OCI-LY3 (cell line): ENCODE data around the gene KRTAP29-1.

ENCODE experiments used
- H2AFZ ChIP-seq: fragments of 200-600, 300-600 bp; shearing (Covaris generic); 2 replicates; pipeline ENCODE4 v1.6.0; 2014; ENCODE audit warnings: antibody characterized with exemption, low read depth, low read length
- H3K27ac ChIP-seq: fragments of 200-600, 300-600 bp; sonication (generic); 2 replicates; pipeline ENCODE4 v1.5.1; 2014; ENCODE audit warnings: mild to moderate bottlenecking, low read length, moderate library complexity, mixed read lengths
- H3K27me3 ChIP-seq: fragments of 200-600, 300-600 bp; sonication (generic); 2 replicates; pipeline ENCODE4 v1.6.1; 2014; ENCODE audit warnings: low read depth, low read length, mixed read lengths
- H3K36me3 ChIP-seq: fragments of 200-600, 300-600 bp; sonication (generic); replicated peaks from 2 replicates; pipeline ENCODE3; 2014; ENCODE audit warnings: low read depth, low read length, mixed read lengths
- H3K4me1 ChIP-seq: fragments of 300-600, 200-600 bp; sonication (generic); 2 replicates; pipeline ENCODE4 v1.6.1; 2014; ENCODE audit warnings: low read length, mixed read lengths
- H3K4me2 ChIP-seq: fragments of 200-600, 300-600 bp; sonication (generic); 2 replicates; pipeline ENCODE4 v1.6.1; 2014; ENCODE audit warnings: low read length, mixed read lengths
- H3K4me3 ChIP-seq: fragments of 300-600, 200-600 bp; sonication (generic); 2 replicates; pipeline ENCODE4 v1.5.1; 2014; ENCODE audit warnings: antibody characterized with exemption, mild to moderate bottlenecking, low read length, moderate library complexity
- H3K79me2 ChIP-seq: fragments of 300-600, 200-600 bp; shearing (Covaris generic); 2 replicates; pipeline ENCODE4 v1.6.1; 2014; ENCODE audit warnings: mild to moderate bottlenecking, low read length, mixed read lengths
- H3K9ac ChIP-seq: fragments of 300-600, 200-600 bp; shearing (Covaris generic); 2 replicates; pipeline ENCODE4 v1.6.0; 2014; ENCODE audit warnings: mild to moderate bottlenecking, low read length, moderate library complexity
- H3K9me3 ChIP-seq: fragments of 200-600, 300-600 bp; shearing (Covaris generic); 2 replicates; pipeline ENCODE4 v1.6.1; 2014; ENCODE audit warnings: low read length, mixed read lengths; ENCODE audit not compliant: insufficient read depth
- H4K20me1 ChIP-seq: fragments of 200-600, 300-600 bp; sonication (generic); 2 replicates; pipeline ENCODE4 v1.6.1; 2016; ENCODE audit warnings: low read length, mixed read lengths; ENCODE audit not compliant: insufficient read depth
- CTCF ChIP-seq: fragments of 200-600, 300-600 bp; sonication (generic); IDR thresholded peaks from 2 replicates; pipeline ENCODE4 v1.5.1; 2014; ENCODE audit warnings: antibody characterized with exemption, low read length, low read depth
- EZH2phosphoT487 ChIP-seq: fragments of 200-600 bp; shearing (Covaris generic); IDR thresholded peaks from 2 replicates; pipeline ENCODE4 v1.6.1; 2018; ENCODE audit warnings: antibody characterized with exemption, mixed run types, low read depth

Gene KRTAP29-1

GRCh38 chr17:41339571-41340172 lies 37.0 kb upstream of the KRTAP29-1 start:
- Histone ChIP-seq H3K79me2 (no peaks in the 10 kb centered on the region), H4K20me1 (no peaks in the 10 kb centered on the region), H3K4me2 (peak overlapping the region; percentile 50), H3K27me3 (no peaks in the 10 kb centered on the region), H2AFZ (no peak overlapping the region), H3K9ac (no peak overlapping the region), H3K4me1 (peaks cover 40% of the 10 kb centered on the region), H3K36me3 (no peaks in the 10 kb centered on the region), H3K27ac (peak overlapping the region; percentile 14; the same call in 1 of the 2 replicates), H3K9me3 (peaks cover 4% of the 10 kb centered on the region), H3K4me3 (no peak overlapping the region)
- no peak for TF ChIP-seq EZH2phosphoT487

- Histone ChIP-seq H3K27me3 (no peaks in the 10 kb centered on the region), H3K4me2 (peak overlapping the region; percentile 31)
Observed at GRCh38 chr17:41338961-41339485, 36.4 kb upstream of the KRTAP29-1 start.

GRCh38 chr17:41335747-41336146 lies 33.1 kb upstream of the KRTAP29-1 start:
- H3K9ac ChIP-seq: no peak overlapping the region
- H3K9me3 ChIP-seq: no peaks in the 10 kb centered on the region
- H3K27me3 ChIP-seq: no peaks in the 10 kb centered on the region
- H2AFZ ChIP-seq: no peak overlapping the region
- peaks cover 48% of the 10 kb centered on the region for H3K4me1 ChIP-seq
- TF ChIP-seq CTCF (no peak), EZH2phosphoT487 (no peak)
- H4K20me1 ChIP-seq: no peaks in the 10 kb centered on the region
- no peak overlapping the region for H3K4me3 ChIP-seq
- H3K4me2 ChIP-seq: no peak overlapping the region
- H3K27ac ChIP-seq: no peak overlapping the region
- H3K79me2 ChIP-seq: no peaks in the 10 kb centered on the region
- no peaks in the 10 kb centered on the region for H3K36me3 ChIP-seq

More at GRCh38 chr17:41338961-41339485, 36.4 kb upstream of the KRTAP29-1 start:
- H2AFZ ChIP-seq: peak overlapping the region; percentile 29; the same call in 1 of the 2 replicates
- no peaks in the 10 kb centered on the region for H3K79me2 ChIP-seq
- peak overlapping the region; percentile 9; the same call in 1 of the 2 replicates for H3K27ac ChIP-seq
- H3K9ac ChIP-seq: no peak overlapping the region
- H3K36me3 ChIP-seq: no peaks in the 10 kb centered on the region
- peaks cover 4% of the 10 kb centered on the region for H3K9me3 ChIP-seq
- H3K4me1 ChIP-seq: peaks cover 46% of the 10 kb centered on the region
- no peaks in the 10 kb centered on the region for H4K20me1 ChIP-seq
- no peak for TF ChIP-seq CTCF
- no peak for TF ChIP-seq EZH2phosphoT487
- H3K4me3 ChIP-seq: no peak overlapping the region

DNA sequence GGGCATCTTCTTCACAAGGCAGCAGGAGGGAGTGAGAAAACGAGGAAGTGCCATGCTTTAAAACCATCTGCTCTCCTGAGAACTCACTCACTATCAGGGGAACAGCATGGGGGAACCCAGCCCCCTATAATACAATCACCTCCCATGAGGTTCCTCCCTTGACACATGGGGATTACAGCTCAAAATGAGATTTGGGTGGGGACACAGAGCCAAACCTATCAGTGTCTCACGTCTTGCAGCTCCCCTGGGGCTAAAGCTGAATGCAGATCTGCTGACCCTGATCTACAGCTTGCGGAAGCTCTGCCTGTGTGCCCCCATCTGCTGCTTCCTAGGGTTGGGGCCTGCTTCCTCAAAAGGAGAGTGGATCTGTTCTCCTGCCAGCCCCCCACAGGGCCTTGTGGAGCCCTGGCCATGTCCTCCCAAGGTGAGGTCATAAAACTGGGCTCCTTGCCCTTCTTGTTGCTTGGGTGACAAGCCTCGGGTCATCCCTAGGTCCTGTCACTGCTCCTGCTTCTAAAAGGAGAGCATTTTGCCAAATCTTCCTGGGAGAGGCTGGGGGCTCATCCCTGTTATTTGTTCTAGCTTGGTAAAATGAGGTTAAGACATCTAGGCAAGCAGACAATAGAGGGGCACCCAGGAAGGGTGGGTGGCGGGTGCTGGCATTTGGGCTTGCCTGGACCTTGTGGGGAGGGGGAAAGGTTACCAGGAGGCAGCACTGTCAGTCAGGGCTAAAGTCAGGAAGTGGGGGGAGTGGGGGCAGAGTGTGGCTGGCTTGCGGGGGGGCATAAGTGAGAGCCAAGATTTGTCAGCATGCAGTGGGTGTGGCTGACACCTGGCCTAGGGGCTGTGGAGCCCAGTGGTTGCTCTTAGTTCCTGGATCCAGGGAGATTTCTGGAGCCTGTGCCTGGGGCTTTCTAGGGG lies 32.0 kb upstream of the KRTAP29-1 start:
- no peak for TF ChIP-seq CTCF
- no peak for TF ChIP-seq EZH2phosphoT487
- Histone ChIP-seq H3K4me1 (peaks cover 37% of the 10 kb centered on the region), H3K27me3 (no peaks in the 10 kb centered on the region), H3K79me2 (no peaks in the 10 kb centered on the region), H2AFZ (peak overlapping the region; percentile 19; the same call in 1 of the 2 replicates), H3K36me3 (no peaks in the 10 kb centered on the region), H3K4me3 (peak overlapping the region; percentile 10; the same call in 1 of the 2 replicates), H3K27ac (peak overlapping the region; percentile 54), H3K4me2 (peak overlapping the region; percentile 41), H3K9me3 (no peaks in the 10 kb centered on the region), H3K9ac (no peak overlapping the region), H4K20me1 (no peaks in the 10 kb centered on the region)
